BLaER1 treated with 17β-estradiol and CSF1 and Interleukin-3, amounts not matched to agents 10 nM and 100 nM (cell line): ENCODE measurements around the gene PAGR1.
"Not testable (repeated sequence)": the region's sequence is repeated elsewhere in the genome, so short reads cannot be mapped to it uniquely, and the experiment has no call there.

Source experiments
- H3K27ac ChIP-seq, 11 experiments: shearing (Covaris generic); formaldehyde crosslinking; 2 replicates each; pipeline ENCODE4 v1.8.1; 2022
- H3K27me3 ChIP-seq, 11 experiments: shearing (Covaris generic); formaldehyde crosslinking; 2 replicates each; pipeline ENCODE4 v1.8.1; 2022
- H3K36me3 ChIP-seq, 11 experiments: shearing (Covaris generic); formaldehyde crosslinking; 2 replicates each; pipeline ENCODE4 v1.8.1; 2022
- H3K4me1 ChIP-seq, 10 experiments: shearing (Covaris generic); formaldehyde crosslinking; 2 replicates each; pipeline ENCODE4 v1.8.1; 2022
- H3K4me2 ChIP-seq, 11 experiments: shearing (Covaris generic); formaldehyde crosslinking; 2 replicates each; pipeline ENCODE4 v1.8.1; 2022
- H3K4me3 ChIP-seq, 10 experiments: shearing (Covaris generic); formaldehyde crosslinking; 2 replicates each; pipeline ENCODE4 v1.8.1; 2022
- H3K9ac ChIP-seq, 11 experiments: shearing (Covaris generic); formaldehyde crosslinking; 2 replicates each; pipeline ENCODE4 v1.8.1; 2022
- H3K9me3 ChIP-seq, 11 experiments: shearing (Covaris generic); formaldehyde crosslinking; replicated peaks in 1 of 11; 2 replicates each; pipeline ENCODE4 v1.8.1; 2022
- H4K20me1 ChIP-seq, 11 experiments: shearing (Covaris generic); formaldehyde crosslinking; 2 replicates each; pipeline ENCODE4 v1.8.1; 2022
- Cebpa-rat ChIP-seq, 11 experiments: shearing (Covaris generic); IDR thresholded peaks; 2 replicates each; pipeline ENCODE4 v1.8.1; 2022

PAGR1 gene

DNA sequence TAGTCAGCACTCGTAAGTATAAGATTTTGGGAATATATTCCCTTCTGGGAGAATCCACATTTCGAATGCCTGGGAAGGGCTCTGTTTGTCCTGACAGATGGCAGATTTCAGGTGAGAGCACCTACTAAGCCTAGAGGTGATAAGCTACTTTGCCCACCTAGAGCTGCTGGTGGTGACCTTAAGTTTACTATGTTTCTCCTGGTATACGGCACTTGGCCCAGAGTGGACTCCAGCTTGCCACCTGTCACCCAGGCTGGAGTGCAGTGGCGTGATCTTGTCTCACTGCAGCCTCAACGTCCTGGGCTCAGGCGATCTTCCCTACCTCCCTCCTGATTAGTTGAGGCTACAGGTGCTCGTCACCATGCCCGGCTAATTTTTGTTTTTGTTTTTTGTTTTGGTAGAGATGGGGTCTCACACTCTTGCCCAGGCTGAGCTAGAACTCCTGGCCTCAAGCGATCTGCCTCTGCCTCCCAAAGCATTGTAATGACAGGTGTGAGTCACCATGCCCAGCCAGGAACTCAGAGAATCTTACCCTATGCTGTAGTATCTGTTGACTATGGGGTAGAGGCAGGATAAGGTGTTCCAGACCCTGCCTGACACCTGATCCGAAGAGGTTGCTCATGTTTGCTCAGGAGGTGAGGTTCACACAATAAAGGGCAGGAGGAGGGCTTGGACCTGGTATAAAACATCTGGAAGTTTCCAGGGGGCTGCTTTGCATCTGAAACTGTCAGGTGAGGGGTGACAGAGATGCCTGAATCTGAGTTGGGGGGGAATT is 38.2 kb upstream of the PAGR1 start, which contains the start of gene ZG16:
TSS of gene ZG16 (plus strand) at position 681 of the 775 bp plus-strand sequence. CDS start 1,011 bp downstream, outside the sequence.
- no peak within 1 kb of the TSS for H3K27ac ChIP-seq
- H4K20me1 ChIP-seq: no peaks in the 10 kb centered on the region
- H3K9ac ChIP-seq: no peak within 1 kb of the TSS
- no peak within 1 kb of the TSS for H3K4me2 ChIP-seq
- TF ChIP-seq Cebpa-rat (IDR thresholded peaks at IDR 0.05): no peak
- H3K27me3 ChIP-seq: no peaks in the 10 kb centered on the region
- H3K4me1 ChIP-seq: peaks cover 0 to 10% (median 5%) of the 10 kb centered on the region in 10 experiments; a peak in 9 of 20 replicates
- H3K4me3 ChIP-seq: no peak within 1 kb of the TSS
- H3K9me3 ChIP-seq: no peaks in the 10 kb centered on the region
- H3K36me3 ChIP-seq: no peaks in the 10 kb centered on the region

GRCh38 chr16:29779474-29779873 is 36.5 kb upstream of the PAGR1 start:
- Histone ChIP-seq H3K4me1 (peaks cover 0 to 10% (median 5%) of the 10 kb centered on the region in 10 experiments; a peak in 9 of 20 replicates), H3K4me3 (no peak overlapping the region), H4K20me1 (no peaks in the 10 kb centered on the region), H3K4me2 (no peak overlapping the region), H3K9me3 (no peaks in the 10 kb centered on the region), H3K36me3 (no peaks in the 10 kb centered on the region), H3K27ac (no peak overlapping the region), H3K9ac (no peak overlapping the region), H3K27me3 (no peaks in the 10 kb centered on the region)
- no peak for TF ChIP-seq Cebpa-rat (IDR thresholded peaks at IDR 0.05)

GRCh38 chr16:29783094-29783953 is 32.6 kb upstream of the PAGR1 start:
- H4K20me1 ChIP-seq, H3K4me2 ChIP-seq, H3K4me3 ChIP-seq, H3K36me3 ChIP-seq, H3K9me3 ChIP-seq, H3K27ac ChIP-seq, H3K9ac ChIP-seq, H3K27me3 ChIP-seq: not testable (repeated sequence)
- H3K4me1 ChIP-seq: peaks cover 0 to 10% (median 0%) of the 10 kb centered on the region in 10 experiments; a peak in 5 of 20 replicates

DNA sequence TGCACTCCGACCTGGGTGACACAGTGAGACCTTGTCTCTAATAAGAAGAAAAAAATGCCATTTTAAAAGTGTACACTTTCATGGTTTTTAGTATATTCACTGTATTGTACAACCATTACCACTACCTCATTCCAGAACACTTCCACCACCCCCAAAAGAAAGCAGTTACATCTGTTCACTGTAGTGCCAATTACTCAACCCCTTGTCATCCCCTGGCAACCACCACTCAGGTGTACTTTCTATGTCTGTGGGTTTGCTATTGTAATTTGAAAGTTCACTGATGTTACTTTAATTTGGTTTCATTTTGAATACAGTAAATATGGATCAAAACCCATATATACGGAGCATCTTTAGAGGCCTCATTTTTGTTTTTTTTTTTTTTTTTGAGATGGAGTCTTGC is 31.8 kb upstream of the PAGR1 start:
- Histone ChIP-seq H3K9ac (no peak overlapping the region), H3K36me3 (no peaks in the 10 kb centered on the region), H4K20me1 (no peaks in the 10 kb centered on the region), H3K27me3 (no peaks in the 10 kb centered on the region), H3K9me3 (no peaks in the 10 kb centered on the region; a peak in 1 of 22 replicates), H3K4me3 (no peak overlapping the region), H3K4me1 (peaks cover 0 to 11% (median under 1%) of the 10 kb centered on the region in 10 experiments; a peak in 5 of 20 replicates), H3K4me2 (no peak overlapping the region), H3K27ac (no peak overlapping the region)
- no peak for TF ChIP-seq Cebpa-rat (IDR thresholded peaks at IDR 0.05)

- Histone ChIP-seq H3K4me2 (no peak overlapping the region), H3K4me3 (no peak overlapping the region), H3K27ac (no peak overlapping the region), H3K9me3 (no peaks in the 10 kb centered on the region; a peak in 1 of 22 replicates), H3K36me3 (no peaks in the 10 kb centered on the region), H4K20me1 (no peaks in the 10 kb centered on the region), H3K4me1 (peaks cover 6 to 20% (median 8%) of the 10 kb centered on the region in 10 experiments), H3K27me3 (no peaks in the 10 kb centered on the region), H3K9ac (no peak overlapping the region)
- no peak for TF ChIP-seq Cebpa-rat (IDR thresholded peaks at IDR 0.05)
Observed at GRCh38 chr16:29784901-29785500, 31.0 kb upstream of the PAGR1 start.

DNA sequence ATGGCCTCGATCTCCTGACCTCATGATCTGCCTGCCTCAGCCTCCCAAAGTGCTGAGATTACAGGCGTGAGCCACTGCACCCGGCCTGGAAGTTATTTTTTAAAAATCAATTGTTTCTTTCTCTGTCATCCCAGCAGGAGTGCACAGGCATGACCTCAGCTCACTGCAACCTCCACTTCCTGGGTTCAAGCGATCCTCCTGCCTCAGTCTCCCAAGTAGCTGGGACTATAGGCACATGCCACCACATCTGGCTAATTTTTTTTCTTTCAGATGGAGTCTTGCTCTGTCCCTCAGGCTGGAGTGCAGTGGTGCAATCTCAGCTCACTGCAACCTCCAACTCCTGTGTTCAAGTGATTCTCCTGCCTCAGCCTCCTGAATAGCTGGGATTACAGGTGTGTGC is 28.8 kb upstream of the PAGR1 start:
- not testable (repeated sequence) for H3K27me3 ChIP-seq, H3K9me3 ChIP-seq, H3K36me3 ChIP-seq, H3K9ac ChIP-seq, H4K20me1 ChIP-seq, H3K27ac ChIP-seq, H3K4me2 ChIP-seq, H3K4me3 ChIP-seq
- peaks cover 17 to 23% (median 18%) of the 10 kb centered on the region in 10 experiments for H3K4me1 ChIP-seq

DNA sequence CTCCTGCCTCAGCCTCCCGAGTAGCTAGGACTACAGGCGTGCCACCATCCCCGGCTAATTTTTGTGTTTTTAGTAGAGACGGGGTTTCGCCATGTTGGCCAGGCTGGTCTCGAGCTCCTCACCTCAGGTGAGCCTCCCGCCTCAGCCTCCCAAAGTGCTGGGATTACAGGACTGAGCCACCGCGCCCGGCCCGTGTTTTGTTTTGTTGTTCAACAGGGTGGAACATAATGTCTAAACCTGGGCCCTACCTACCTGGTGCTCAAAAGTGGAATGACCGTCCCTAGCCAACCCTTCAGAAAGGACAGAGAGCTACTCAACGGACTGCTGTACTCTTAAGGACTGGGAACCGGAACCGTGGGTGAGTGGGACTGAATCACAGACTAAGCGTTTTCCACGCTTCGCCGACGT is 26.2 kb upstream of the PAGR1 start:
- Histone ChIP-seq H3K9ac (peak overlapping the region; percentile 77 to 95 (median 82)), H3K27ac (peak overlapping the region; percentile 72 to 93 (median 85)), H3K36me3 (peaks cover 0 to 28% (median 25%) of the 10 kb centered on the region in 11 experiments; a peak in 13 of 22 replicates), H3K4me1 (peaks cover 28 to 49% (median 40%) of the 10 kb centered on the region in 10 experiments), H3K27me3 (no peaks in the 10 kb centered on the region), H3K4me2 (peak overlapping the region; percentile 86 to 96 (median 95)), H3K9me3 (no peaks in the 10 kb centered on the region; a peak in 1 of 22 replicates), H3K4me3 (peak overlapping the region; percentile 62 to 98 (median 92)), H4K20me1 (peaks cover 0 to 22% (median 6%) of the 10 kb centered on the region in 11 experiments; a peak in 11 of 22 replicates)
- TF ChIP-seq Cebpa-rat (IDR thresholded peaks at IDR 0.05): no peak

- Histone ChIP-seq H3K27me3 (no peaks in the 10 kb centered on the region), H3K4me2 (peak within 1 kb of the TSS; percentile 88 to 96 (median 95)), H3K9me3 (no peaks in the 10 kb centered on the region), H3K27ac (peak within 1 kb of the TSS; percentile 72 to 96 (median 90)), H3K4me1 (peaks cover 29 to 51% (median 42%) of the 10 kb centered on the region in 10 experiments), H3K4me3 (peak within 1 kb of the TSS; percentile 78 to 99 (median 94)), H4K20me1 (peaks cover 0 to 28% (median 12%) of the 10 kb centered on the region in 11 experiments; a peak in 11 of 22 replicates), H3K36me3 (peaks cover 0 to 34% (median 31%) of the 10 kb centered on the region in 11 experiments; a peak in 15 of 22 replicates), H3K9ac (peak within 1 kb of the TSS; percentile 80 to 97 (median 94))
- TF ChIP-seq Cebpa-rat (IDR thresholded peaks at IDR 0.05): no peak
Observed at GRCh38 chr16:29790183-29790948, 25.6 kb upstream of the PAGR1 start, which contains the start of gene KIF22. Gene KIF22 (plus strand): TSS chr16:29790751. CDS start chr16:29790760, 9 bp downstream.
